Measurements from ENCODE around the gene PTGR3.

Gene PTGR3

GRCh38 chr18:75216212-75216910 is 7.4 kb upstream of the PTGR3 start:
- TF ChIP-seq TAF1 (IDR thresholded peaks at IDR 0.05; ENCODE audit: low read depth): no peak
- TF ChIP-seq CREB1 (IDR thresholded peaks at IDR 0.05; ENCODE audit: low read depth): no peak
- TF ChIP-seq EGR1 (IDR thresholded peaks at IDR 0.05): no peak
- no peak for TF ChIP-seq EP300 (IDR thresholded peaks at IDR 0.05; ENCODE audit: borderline replicate concordance)

GRCh38 chr18:75215663-75216062 is 6.7 kb upstream of the PTGR3 start:
- no peak for TF ChIP-seq CEBPB (IDR thresholded peaks at IDR 0.05)
- peak; percentile 19; the same call in 1 of the 2 replicates for TF ChIP-seq YY1 (IDR thresholded peaks at IDR 0.05; ENCODE audit: low read depth)
- TF ChIP-seq TAF1 (IDR thresholded peaks at IDR 0.05; ENCODE audit: low read depth): no peak
- TF ChIP-seq ZBTB7A (IDR thresholded peaks at IDR 0.05; ENCODE audit: low read depth): no peak
- TF ChIP-seq CREB1 (IDR thresholded peaks at IDR 0.05; ENCODE audit: low read depth): no peak
- no peak for TF ChIP-seq REST (IDR thresholded peaks at IDR 0.05; ENCODE audit: low read depth)
- no peak for TF ChIP-seq FOXM1 (IDR thresholded peaks at IDR 0.05; ENCODE audit: borderline replicate concordance, low read depth)

- TF ChIP-seq EGR1 (IDR thresholded peaks at IDR 0.05) (no peak), NFIC (IDR thresholded peaks at IDR 0.05) (no peak), USF1 (IDR thresholded peaks at IDR 0.05) (no peak), CREB1 (IDR thresholded peaks at IDR 0.05; ENCODE audit: low read depth) (no peak)
These were observed 6.0 kb upstream of the PTGR3 start for GRCh38 chr18:75214766-75215510.

GRCh38 chr18:75214332-75214690 is 5.4 kb upstream of the PTGR3 start:
- TF ChIP-seq MAX (IDR thresholded peaks at IDR 0.05) (no peak), RAD21 (IDR thresholded peaks at IDR 0.05; ENCODE audit: low read depth) (no peak), YY1 (IDR thresholded peaks at IDR 0.05; ENCODE audit: low read depth) (no peak), CREB1 (IDR thresholded peaks at IDR 0.05; ENCODE audit: low read depth) (no peak), FOXM1 (IDR thresholded peaks at IDR 0.05; ENCODE audit: borderline replicate concordance, low read depth) (no peak), USF1 (IDR thresholded peaks at IDR 0.05) (no peak), EP300 (IDR thresholded peaks at IDR 0.05; ENCODE audit: borderline replicate concordance) (no peak), TAF1 (IDR thresholded peaks at IDR 0.05; ENCODE audit: low read depth) (no peak), EGR1 (IDR thresholded peaks at IDR 0.05) (no peak), TEAD4 (IDR thresholded peaks at IDR 0.05) (no peak), REST (IDR thresholded peaks at IDR 0.05; ENCODE audit: low read depth) (no peak), CEBPB (IDR thresholded peaks at IDR 0.05) (no peak), ZBTB7A (IDR thresholded peaks at IDR 0.05; ENCODE audit: low read depth) (no peak), NFIC (IDR thresholded peaks at IDR 0.05) (no peak), TCF12 (IDR thresholded peaks at IDR 0.05; ENCODE audit: low read depth) (no peak)

- TF ChIP-seq CEBPB (IDR thresholded peaks at IDR 0.05): no peak
- TF ChIP-seq FOXM1 (IDR thresholded peaks at IDR 0.05; ENCODE audit: borderline replicate concordance, low read depth): peak; percentile 28; the same call in 1 of the 2 replicates
- peak; percentile 80 for TF ChIP-seq NFIC (IDR thresholded peaks at IDR 0.05)
- no peak for TF ChIP-seq TAF1 (IDR thresholded peaks at IDR 0.05; ENCODE audit: low read depth)
- TF ChIP-seq USF1 (IDR thresholded peaks at IDR 0.05): no peak
- TF ChIP-seq EGR1 (IDR thresholded peaks at IDR 0.05): no peak
- TF ChIP-seq TCF12 (IDR thresholded peaks at IDR 0.05; ENCODE audit: low read depth): peak; percentile 55
- no peak for TF ChIP-seq CREB1 (IDR thresholded peaks at IDR 0.05; ENCODE audit: low read depth)
- no peak for TF ChIP-seq TEAD4 (IDR thresholded peaks at IDR 0.05)
- TF ChIP-seq ZBTB7A (IDR thresholded peaks at IDR 0.05; ENCODE audit: low read depth): no peak
- TF ChIP-seq REST (IDR thresholded peaks at IDR 0.05; ENCODE audit: low read depth): no peak
- no peak for TF ChIP-seq MAX (IDR thresholded peaks at IDR 0.05)
- TF ChIP-seq YY1 (IDR thresholded peaks at IDR 0.05; ENCODE audit: low read depth): no peak
- no peak for TF ChIP-seq RAD21 (IDR thresholded peaks at IDR 0.05; ENCODE audit: low read depth)
- peak; percentile 72 for TF ChIP-seq EP300 (IDR thresholded peaks at IDR 0.05; ENCODE audit: borderline replicate concordance)
These were observed 4.8 kb upstream of the PTGR3 start for GRCh38 chr18:75213611-75214331.
